Smooth muscle cell (in vitro differentiated cells): ENCODE results near the gene SLC7A11. TPM values are rescaled to one million over a fixed set of nuclear protein-coding genes. Genes with fewer than 3 reads are reported as not detected.

Source experiments
- DNase-seq: peaks from one replicate; lab custom pipeline; 2025; ENCODE audit not compliant: unreplicated experiment; lab: John Stamatoyannopoulos, UW
- H2AFZ ChIP-seq: fragments of 200-600 bp; sonication (generic); 2 replicates; pipeline ENCODE4 v1.6.0; 2016; ENCODE audit warnings: antibody characterized with exemption, low read depth, mild to moderate bottlenecking
- H3F3A ChIP-seq: fragments of 200-600 bp; sonication (generic); 2 replicates; pipeline ENCODE4 v1.6.0; 2017; ENCODE audit warnings: antibody characterized with exemption, low read depth
- H3K27ac ChIP-seq: fragments of 200-600 bp; sonication (generic); 2 replicates; pipeline ENCODE4 v1.5.1; 2016; ENCODE audit warnings: low read depth, mild to moderate bottlenecking
- H3K27me3 ChIP-seq: fragments of 200-600 bp; sonication (generic); 2 replicates; pipeline ENCODE4 v1.6.1; 2016; ENCODE audit warnings: low read depth, mild to moderate bottlenecking
- H3K36me3 ChIP-seq: fragments of 200-600 bp; sonication (generic); 2 replicates; pipeline ENCODE4 v1.5.1; 2016; ENCODE audit warnings: low read depth
- H3K4me1 ChIP-seq: fragments of 200-600 bp; sonication (generic); 2 replicates; pipeline ENCODE4 v1.5.1; 2016; ENCODE audit warnings: low read depth
- H3K4me2 ChIP-seq: fragments of 200-600 bp; sonication (generic); 2 replicates; pipeline ENCODE4 v1.6.0; 2016; ENCODE audit warnings: mild to moderate bottlenecking
- H3K4me3 ChIP-seq: fragments of 200-600 bp; sonication (generic); 2 replicates; pipeline ENCODE4 v1.5.1; 2016; ENCODE audit warnings: mild to moderate bottlenecking
- H3K79me2 ChIP-seq: fragments of 200-600 bp; sonication (generic); 2 replicates; pipeline ENCODE4 v1.6.0; 2016; ENCODE audit warnings: low read depth, mild to moderate bottlenecking
- H3K9ac ChIP-seq: fragments of 200-600 bp; sonication (generic); 2 replicates; pipeline ENCODE4 v1.6.0; 2016; ENCODE audit warnings: low read depth
- H3K9me3 ChIP-seq: fragments of 200-600 bp; sonication (generic); replicated peaks from 2 replicates; pipeline ENCODE4 v1.5.1; 2016; ENCODE audit warnings: low read depth
- H4K20me1 ChIP-seq: fragments of 200-600 bp; sonication (generic); 2 replicates; pipeline ENCODE4 v1.6.0; 2016; ENCODE audit warnings: low read depth
- CTCF ChIP-seq: fragments of 200-600 bp; sonication (generic); IDR thresholded peaks from 2 replicates; pipeline ENCODE4 v1.5.1; 2017; ENCODE audit warnings: borderline replicate concordance, mild to moderate bottlenecking, antibody characterized with exemption; ENCODE audit not compliant: insufficient read depth, poor library complexity, severe bottlenecking
- WGBS: methylation state at CpG from one replicate; pipeline ENCODE4 v1.1.7; 2016; ENCODE audit warnings: low lambda C conversion rate; 5-methylcytosine and 5-hydroxymethylcytosine counted together
- polyA plus RNA-seq: library from polyadenylated mRNA; unstranded; fragments of >200 nt; fragmentation: Nextera tagmentation; extraction: Ambion mirVana; gene quantifications from 2 replicates; pipeline ENCODE4 v1.2.1, GENCODE V29; 2016
- total RNA-seq: library from RNA; depleted of rRNA; stranded (reverse); fragments of >200 nt; gene quantifications from 2 replicates; pipeline ENCODE4 v1.2.3, GENCODE V29; 2014

Gene SLC7A11
- total and polyA plus RNA-seq, 2 experiments from 2014 or later, result 1.1 to 13.9 TPM

GRCh38 chr4:138193963-138194362 is 48.2 kb downstream of the SLC7A11 start:
- Histone ChIP-seq H3K4me2 (no peak overlapping the region), H3K4me3 (no peak overlapping the region)
- no peak for DNase-seq

GRCh38 chr4:138192113-138192512 is 50.0 kb downstream of the SLC7A11 start:
- no peak for TF ChIP-seq CTCF
- Histone ChIP-seq H3K36me3 (no peaks in the 10 kb centered on the region), H3K4me3 (no peak overlapping the region), H3K4me2 (no peak overlapping the region), H4K20me1 (no peaks in the 10 kb centered on the region), H2AFZ (no peak overlapping the region), H3F3A (no peaks in the 10 kb centered on the region), H3K4me1 (no peaks in the 10 kb centered on the region), H3K27me3 (no peaks in the 10 kb centered on the region), H3K27ac (no peak overlapping the region), H3K79me2 (no peaks in the 10 kb centered on the region), H3K9ac (no peak overlapping the region), H3K9me3 (no peaks in the 10 kb centered on the region)
- DNase-seq, result no peak
- WGBS, result 39% methylated on average over 2 of the region's 2 CpGs

More at GRCh38 chr4:138193963-138194362, 48.2 kb downstream of the SLC7A11 start:
- no peak overlapping the region for H3K9ac ChIP-seq
- H2AFZ ChIP-seq, result no peak overlapping the region
- no peaks in the 10 kb centered on the region for H3K79me2 ChIP-seq
- no peak overlapping the region for H3K27ac ChIP-seq
- WGBS, result 100% methylated on average over 1 of the region's 1 CpG
- no peaks in the 10 kb centered on the region for H3K9me3 ChIP-seq
- H3K4me1 ChIP-seq, result no peaks in the 10 kb centered on the region
- H4K20me1 ChIP-seq, result no peaks in the 10 kb centered on the region
- H3F3A ChIP-seq, result no peaks in the 10 kb centered on the region
- no peaks in the 10 kb centered on the region for H3K27me3 ChIP-seq
- TF ChIP-seq CTCF, result no peak
- H3K36me3 ChIP-seq, result no peaks in the 10 kb centered on the region

GRCh38 chr4:138190452-138190858 is 51.7 kb downstream of the SLC7A11 start:
- H3K9ac ChIP-seq, result no peak overlapping the region
- no peak for DNase-seq
- no peak overlapping the region for H3K4me3 ChIP-seq
- H3F3A ChIP-seq, result no peaks in the 10 kb centered on the region
- no peaks in the 10 kb centered on the region for H4K20me1 ChIP-seq
- WGBS, result 96% methylated on average over 3 of the region's 3 CpGs
- H3K4me2 ChIP-seq, result no peak overlapping the region
- no peaks in the 10 kb centered on the region for H3K4me1 ChIP-seq
- H3K9me3 ChIP-seq, result no peaks in the 10 kb centered on the region
- no peak overlapping the region for H3K27ac ChIP-seq
- H3K36me3 ChIP-seq, result no peaks in the 10 kb centered on the region
- no peaks in the 10 kb centered on the region for H3K27me3 ChIP-seq
- no peak for TF ChIP-seq CTCF
- H2AFZ ChIP-seq, result no peak overlapping the region
- H3K79me2 ChIP-seq, result no peaks in the 10 kb centered on the region

- WGBS, result 90% methylated on average over 4 of the region's 4 CpGs
- Histone ChIP-seq H3K9ac (no peak overlapping the region), H2AFZ (no peak overlapping the region), H3F3A (no peaks in the 10 kb centered on the region), H3K4me3 (no peak overlapping the region), H4K20me1 (no peaks in the 10 kb centered on the region), H3K27ac (peak overlapping the region; percentile 20), H3K4me2 (peak overlapping the region; percentile 28), H3K36me3 (no peaks in the 10 kb centered on the region), H3K4me1 (no peaks in the 10 kb centered on the region), H3K9me3 (no peaks in the 10 kb centered on the region), H3K27me3 (no peaks in the 10 kb centered on the region), H3K79me2 (no peaks in the 10 kb centered on the region)
- DNase-seq, result no peak
- no peak for TF ChIP-seq CTCF
Measured at GRCh38 chr4:138189206-138189605, 52.9 kb downstream of the SLC7A11 start.
